HEK293 (cell line): Measurements from ENCODE around the gene DLX6.

Experiments
- CTCF ChIA-PET: fragments of 350-600 bp; formaldehyde crosslinking; extraction: SDS; loops from one replicate; lab custom pipeline; 2021; ENCODE audit warnings: antibody characterized with exemption; lab: Yijun Ruan, JAX
- POLR2A ChIA-PET: fragments of 300-600 bp; formaldehyde crosslinking; extraction: SDS; loops from one replicate; lab custom pipeline; 2020; ENCODE audit warnings: antibody characterized with exemption, inconsistent platforms; lab: Yijun Ruan, JAX
- H3K27ac ChIP-seq: fragments of 200-500 bp; sonication (Bioruptor generic); 2 replicates; pipeline ENCODE4 v1.5.1; 2014; ENCODE audit warnings: low read depth, low read length, control low read depth, inconsistent platforms; ENCODE audit errors: extremely low read depth
- H3K36me3 ChIP-seq, 2 experiments: fragments of 200-500 bp in 1 of 2; sonication (Bioruptor generic) in 1 of 2; 1 replicate in 1 of 2; 2 replicates in 1 of 2; pipeline ENCODE4 v1.5.1; 2014 to 2017; ENCODE audit warnings: inconsistent platforms in 2 of 2, low read length in 2 of 2; ENCODE audit not compliant: control insufficient read depth in 2 of 2, insufficient read depth in 1 of 2
- H3K4me1 ChIP-seq: fragments of 200-500 bp; sonication (Bioruptor generic); 2 replicates; pipeline ENCODE4 v1.5.1; 2014; ENCODE audit warnings: mild to moderate bottlenecking, low read length, inconsistent platforms; ENCODE audit not compliant: control insufficient read depth, insufficient read depth
- H3K4me3 ChIP-seq: 2 replicates; pipeline ENCODE4 v1.5.1; 2011; ENCODE audit warnings: low read depth, mild to moderate bottlenecking, control low read depth, low read length, moderate library complexity
- H3K9me3 ChIP-seq: fragments of 200-500 bp; sonication (Bioruptor generic); 2 replicates; pipeline ENCODE4 v1.5.1; 2014; ENCODE audit warnings: low read depth, low read length, inconsistent platforms; ENCODE audit not compliant: control insufficient read depth, insufficient read depth
- BCL11B ChIP-seq: fragments of 450-650 bp; formaldehyde crosslinking; IDR thresholded peaks from 2 replicates; pipeline ENCODE4 v1.5.1; 2016; ENCODE audit warnings: low read depth, missing biosample characterization, missing genetic modification characterization
- KLF1 ChIP-seq: fragments of 450-650 bp; formaldehyde crosslinking; IDR thresholded peaks from 2 replicates; pipeline ENCODE4 v1.5.1; 2016; ENCODE audit warnings: missing biosample characterization, missing genetic modification characterization
- KLF7 ChIP-seq: fragments of 450-650 bp; formaldehyde crosslinking; IDR thresholded peaks from 2 replicates; pipeline ENCODE4 v1.5.1; 2016; ENCODE audit warnings: missing biosample characterization, missing genetic modification characterization, borderline replicate concordance
- SP2 ChIP-seq: fragments of 450-650 bp; formaldehyde crosslinking; IDR thresholded peaks from 2 replicates; pipeline ENCODE4 v1.5.1; 2016; ENCODE audit warnings: missing biosample characterization, missing genetic modification characterization
- ZBTB26 ChIP-seq: fragments of 450-650 bp; formaldehyde crosslinking; optimal IDR thresholded peaks from 2 replicates; pipeline ENCODE3; 2016; ENCODE audit warnings: missing biosample characterization, mild to moderate bottlenecking, missing genetic modification characterization
- ZNF133 ChIP-seq: fragments of 450-650 bp; formaldehyde crosslinking; IDR thresholded peaks from 2 replicates; pipeline ENCODE4 v1.5.1; 2016; ENCODE audit warnings: missing biosample characterization, missing genetic modification characterization
- ZNF37A ChIP-seq: fragments of 450-650 bp; IDR thresholded peaks from 2 replicates; pipeline ENCODE4 v1.5.1; 2018; ENCODE audit warnings: missing biosample characterization, missing genetic modification characterization
- ZNF426 ChIP-seq: fragments of 450-650 bp; formaldehyde crosslinking; IDR thresholded peaks from 2 replicates; pipeline ENCODE4 v1.5.1; 2017; ENCODE audit warnings: missing biosample characterization, missing genetic modification characterization, mild to moderate bottlenecking, inconsistent platforms, moderate library complexity
- ZNF521 ChIP-seq: fragments of 450-650 bp; formaldehyde crosslinking; IDR thresholded peaks from 2 replicates; pipeline ENCODE4 v1.5.1; 2017; ENCODE audit warnings: missing biosample characterization, mild to moderate bottlenecking, missing genetic modification characterization
- ZNF561 ChIP-seq: fragments of 450-650 bp; IDR thresholded peaks from 2 replicates; pipeline ENCODE4 v1.5.1; 2018; ENCODE audit warnings: missing biosample characterization, missing genetic modification characterization, borderline replicate concordance
- ZNF707 ChIP-seq: fragments of 450-650 bp; formaldehyde crosslinking; IDR thresholded peaks from 2 replicates; pipeline ENCODE4 v1.5.1; 2016; ENCODE audit warnings: missing biosample characterization, missing genetic modification characterization
- ZNF768 ChIP-seq: fragments of 450-650 bp; formaldehyde crosslinking; IDR thresholded peaks from 2 replicates; pipeline ENCODE4 v1.5.1; 2018; ENCODE audit warnings: missing biosample characterization, mild to moderate bottlenecking, missing genetic modification characterization
- ZSCAN4 ChIP-seq: fragments of 450-650 bp; formaldehyde crosslinking; IDR thresholded peaks from 2 replicates; pipeline ENCODE4 v1.5.1; 2017; ENCODE audit warnings: missing biosample characterization, missing genetic modification characterization
- TF ChIP-seq, protein P1 (sequence below): fragments of 450-650 bp; formaldehyde crosslinking; IDR thresholded peaks from 2 replicates; pipeline ENCODE4 v1.5.1; 2016; ENCODE audit warnings: missing biosample characterization, missing genetic modification characterization
- TF ChIP-seq, protein P2 (sequence below): fragments of 450-650 bp; formaldehyde crosslinking; IDR thresholded peaks from 2 replicates; pipeline ENCODE4 v1.5.1; 2016; ENCODE audit warnings: missing biosample characterization, missing genetic modification characterization
- TF ChIP-seq, protein P3 (sequence below): fragments of 450-650 bp; IDR thresholded peaks from 2 replicates; pipeline ENCODE4 v1.5.1; 2018; ENCODE audit warnings: missing biosample characterization, missing genetic modification characterization
- TF ChIP-seq, protein P4 (sequence below): fragments of 450-650 bp; formaldehyde crosslinking; conservative IDR thresholded peaks from 2 replicates; pipeline ENCODE4 v1.5.1; 2016; ENCODE audit warnings: low read depth, missing biosample characterization, missing genetic modification characterization

DLX6 gene

DNA sequence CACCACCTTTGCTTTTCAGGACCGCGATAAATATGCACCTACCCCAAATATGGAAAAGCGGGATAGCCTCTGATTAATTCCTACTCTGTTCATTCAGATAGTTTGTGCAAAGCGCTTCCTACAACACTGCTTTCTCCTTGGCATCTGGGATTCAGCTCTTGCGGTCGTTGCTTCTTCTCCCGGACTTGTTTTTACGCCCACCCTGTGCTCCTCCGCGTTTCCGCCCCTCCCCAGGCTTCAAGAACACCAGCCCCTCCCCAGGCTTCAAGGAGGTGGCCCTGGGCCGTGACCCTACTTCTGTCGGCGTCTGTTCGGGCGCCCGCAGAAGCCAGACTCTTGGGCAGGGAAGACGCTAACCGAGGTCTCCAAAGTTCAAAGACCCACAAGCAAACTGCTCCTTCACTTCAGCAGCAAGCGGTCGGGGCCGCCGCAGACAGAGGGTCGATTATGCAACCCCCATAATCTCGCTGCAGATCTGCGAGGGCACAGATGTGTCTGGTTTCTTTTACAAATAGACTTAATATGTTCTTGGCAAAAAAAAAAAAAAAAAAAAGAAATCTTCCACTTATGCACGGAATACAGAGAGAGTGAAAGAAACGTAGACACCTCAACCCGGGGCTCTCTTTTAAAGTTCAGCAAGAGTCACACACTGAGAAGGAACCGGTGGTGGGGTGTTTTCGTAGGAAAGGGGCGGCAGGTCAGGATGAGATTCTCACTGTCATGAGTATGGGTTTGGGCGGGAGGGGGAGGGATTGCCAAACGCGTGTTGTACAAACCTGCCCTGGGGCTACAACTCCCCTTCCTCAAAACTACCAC is 17.3 kb downstream of the DLX6 start (continued):
- TF ChIP-seq, protein P1, sequence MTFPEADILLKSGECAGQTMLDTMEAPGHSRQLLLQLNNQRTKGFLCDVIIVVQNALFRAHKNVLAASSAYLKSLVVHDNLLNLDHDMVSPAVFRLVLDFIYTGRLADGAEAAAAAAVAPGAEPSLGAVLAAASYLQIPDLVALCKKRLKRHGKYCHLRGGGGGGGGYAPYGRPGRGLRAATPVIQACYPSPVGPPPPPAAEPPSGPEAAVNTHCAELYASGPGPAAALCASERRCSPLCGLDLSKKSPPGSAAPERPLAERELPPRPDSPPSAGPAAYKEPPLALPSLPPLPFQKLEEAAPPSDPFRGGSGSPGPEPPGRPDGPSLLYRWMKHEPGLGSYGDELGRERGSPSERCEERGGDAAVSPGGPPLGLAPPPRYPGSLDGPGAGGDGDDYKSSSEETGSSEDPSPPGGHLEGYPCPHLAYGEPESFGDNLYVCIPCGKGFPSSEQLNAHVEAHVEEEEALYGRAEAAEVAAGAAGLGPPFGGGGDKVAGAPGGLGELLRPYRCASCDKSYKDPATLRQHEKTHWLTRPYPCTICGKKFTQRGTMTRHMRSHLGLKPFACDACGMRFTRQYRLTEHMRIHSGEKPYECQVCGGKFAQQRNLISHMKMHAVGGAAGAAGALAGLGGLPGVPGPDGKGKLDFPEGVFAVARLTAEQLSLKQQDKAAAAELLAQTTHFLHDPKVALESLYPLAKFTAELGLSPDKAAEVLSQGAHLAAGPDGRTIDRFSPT (tag by site-specific recombination): no peak
- TF ChIP-seq ZNF768 (tag by site-specific recombination) (no peak), ZNF133 (no peak), KLF7 (tag by site-specific recombination) (no peak), ZNF426 (tag by site-specific recombination) (no peak), BCL11B (tag by site-specific recombination) (no peak), ZNF521 (tag by site-specific recombination) (no peak), ZNF707 (tag by site-specific recombination) (no peak), ZNF561 (tag by site-specific recombination) (no peak), KLF1 (no peak)
- TF ChIP-seq, protein P2, sequence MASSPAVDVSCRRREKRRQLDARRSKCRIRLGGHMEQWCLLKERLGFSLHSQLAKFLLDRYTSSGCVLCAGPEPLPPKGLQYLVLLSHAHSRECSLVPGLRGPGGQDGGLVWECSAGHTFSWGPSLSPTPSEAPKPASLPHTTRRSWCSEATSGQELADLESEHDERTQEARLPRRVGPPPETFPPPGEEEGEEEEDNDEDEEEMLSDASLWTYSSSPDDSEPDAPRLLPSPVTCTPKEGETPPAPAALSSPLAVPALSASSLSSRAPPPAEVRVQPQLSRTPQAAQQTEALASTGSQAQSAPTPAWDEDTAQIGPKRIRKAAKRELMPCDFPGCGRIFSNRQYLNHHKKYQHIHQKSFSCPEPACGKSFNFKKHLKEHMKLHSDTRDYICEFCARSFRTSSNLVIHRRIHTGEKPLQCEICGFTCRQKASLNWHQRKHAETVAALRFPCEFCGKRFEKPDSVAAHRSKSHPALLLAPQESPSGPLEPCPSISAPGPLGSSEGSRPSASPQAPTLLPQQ (tag by site-specific recombination): no peak

DNA sequence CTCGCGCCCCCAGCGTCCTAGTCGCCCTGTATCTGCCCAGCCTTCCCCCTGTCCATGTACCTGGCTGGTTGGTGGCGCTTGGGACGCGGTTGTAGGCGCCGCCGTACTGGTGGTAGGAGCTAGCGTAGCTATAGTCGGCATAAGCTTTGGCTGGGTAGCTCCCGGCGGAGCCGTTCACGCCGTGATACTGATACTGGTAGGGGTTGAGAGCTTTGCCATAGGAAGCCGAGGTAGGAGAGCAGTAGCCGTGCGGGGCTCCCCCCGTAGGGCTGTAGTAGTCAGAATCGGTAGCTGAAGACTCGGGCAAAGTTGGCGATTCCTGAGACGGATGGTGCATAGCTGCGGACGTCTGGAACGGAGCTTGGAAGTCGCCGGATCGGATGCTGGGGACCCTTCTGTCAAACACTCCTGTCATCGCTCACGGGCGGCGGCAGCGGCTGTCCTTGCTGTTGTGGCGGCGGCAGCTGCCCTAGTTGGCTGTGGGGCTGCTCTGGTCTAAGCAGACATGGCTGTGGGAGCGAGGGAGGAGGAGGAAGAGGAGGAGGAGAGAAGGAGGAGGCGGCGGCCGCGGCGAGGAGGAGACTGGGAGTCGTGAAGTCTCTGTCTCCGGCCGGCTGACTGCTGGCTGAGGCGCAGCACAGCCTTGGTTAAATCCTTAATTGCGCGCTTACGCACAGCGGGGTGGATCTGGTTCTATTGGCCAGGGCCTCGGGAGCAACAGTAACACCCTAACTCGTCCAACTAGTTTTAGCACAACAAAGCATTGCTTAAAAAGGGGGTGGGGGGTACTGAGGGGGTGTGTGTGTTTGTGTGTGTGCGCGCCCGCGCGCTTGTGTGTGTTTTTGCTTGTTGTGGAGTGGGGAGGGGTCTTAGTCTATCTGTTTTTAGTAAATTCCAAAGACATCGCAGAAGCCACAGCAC is 19.1 kb downstream of the DLX6 start, which contains the start of gene DLX5:
Gene DLX5, minus strand, starts transcription at position 623 of the 921 bp plus-strand sequence. Its CDS starts 208 bp downstream, at position 415.
- CTCF ChIA-PET: interaction anchor here (0.6 to 1.7 kb wide), 8 partner anchors 10 to 1109 kb away, joined by 3 to 6 read pairs (median 3); no protein-coding TSS in a partner anchor
- Histone ChIP-seq H3K4me3 (peak within 1 kb of the TSS; percentile 90), H3K27ac (peak within 1 kb of the TSS; percentile 79), H3K4me1 (no peaks in the 10 kb centered on the region; the same call in 1 of the 2 replicates), H3K9me3 (no peaks in the 10 kb centered on the region), H3K36me3 (peaks cover 0 to 3% of the 10 kb centered on the region in 2 experiments; a peak in 1 of 3 replicates)
- POLR2A ChIA-PET: interaction anchor here (0.6 to 1.6 kb wide), 3 partner anchors 9 to 962 kb away, joined by 3 to 13 read pairs (median 4); no protein-coding TSS in a partner anchor
- TF ChIP-seq, protein P3, sequence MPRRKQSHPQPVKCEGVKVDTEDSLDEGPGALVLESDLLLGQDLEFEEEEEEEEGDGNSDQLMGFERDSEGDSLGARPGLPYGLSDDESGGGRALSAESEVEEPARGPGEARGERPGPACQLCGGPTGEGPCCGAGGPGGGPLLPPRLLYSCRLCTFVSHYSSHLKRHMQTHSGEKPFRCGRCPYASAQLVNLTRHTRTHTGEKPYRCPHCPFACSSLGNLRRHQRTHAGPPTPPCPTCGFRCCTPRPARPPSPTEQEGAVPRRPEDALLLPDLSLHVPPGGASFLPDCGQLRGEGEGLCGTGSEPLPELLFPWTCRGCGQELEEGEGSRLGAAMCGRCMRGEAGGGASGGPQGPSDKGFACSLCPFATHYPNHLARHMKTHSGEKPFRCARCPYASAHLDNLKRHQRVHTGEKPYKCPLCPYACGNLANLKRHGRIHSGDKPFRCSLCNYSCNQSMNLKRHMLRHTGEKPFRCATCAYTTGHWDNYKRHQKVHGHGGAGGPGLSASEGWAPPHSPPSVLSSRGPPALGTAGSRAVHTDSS (tag by site-specific recombination): peak; percentile 88
- TF ChIP-seq ZSCAN4 (tag by site-specific recombination) (peak; percentile 43; the same call in 1 of the 2 replicates), SP2 (tag by site-specific recombination) (peak; percentile 38; the same call in 1 of the 2 replicates), ZNF37A (tag by site-specific recombination) (no peak), ZBTB26 (tag by site-specific recombination) (peak; percentile 45)
- TF ChIP-seq, protein P4, sequence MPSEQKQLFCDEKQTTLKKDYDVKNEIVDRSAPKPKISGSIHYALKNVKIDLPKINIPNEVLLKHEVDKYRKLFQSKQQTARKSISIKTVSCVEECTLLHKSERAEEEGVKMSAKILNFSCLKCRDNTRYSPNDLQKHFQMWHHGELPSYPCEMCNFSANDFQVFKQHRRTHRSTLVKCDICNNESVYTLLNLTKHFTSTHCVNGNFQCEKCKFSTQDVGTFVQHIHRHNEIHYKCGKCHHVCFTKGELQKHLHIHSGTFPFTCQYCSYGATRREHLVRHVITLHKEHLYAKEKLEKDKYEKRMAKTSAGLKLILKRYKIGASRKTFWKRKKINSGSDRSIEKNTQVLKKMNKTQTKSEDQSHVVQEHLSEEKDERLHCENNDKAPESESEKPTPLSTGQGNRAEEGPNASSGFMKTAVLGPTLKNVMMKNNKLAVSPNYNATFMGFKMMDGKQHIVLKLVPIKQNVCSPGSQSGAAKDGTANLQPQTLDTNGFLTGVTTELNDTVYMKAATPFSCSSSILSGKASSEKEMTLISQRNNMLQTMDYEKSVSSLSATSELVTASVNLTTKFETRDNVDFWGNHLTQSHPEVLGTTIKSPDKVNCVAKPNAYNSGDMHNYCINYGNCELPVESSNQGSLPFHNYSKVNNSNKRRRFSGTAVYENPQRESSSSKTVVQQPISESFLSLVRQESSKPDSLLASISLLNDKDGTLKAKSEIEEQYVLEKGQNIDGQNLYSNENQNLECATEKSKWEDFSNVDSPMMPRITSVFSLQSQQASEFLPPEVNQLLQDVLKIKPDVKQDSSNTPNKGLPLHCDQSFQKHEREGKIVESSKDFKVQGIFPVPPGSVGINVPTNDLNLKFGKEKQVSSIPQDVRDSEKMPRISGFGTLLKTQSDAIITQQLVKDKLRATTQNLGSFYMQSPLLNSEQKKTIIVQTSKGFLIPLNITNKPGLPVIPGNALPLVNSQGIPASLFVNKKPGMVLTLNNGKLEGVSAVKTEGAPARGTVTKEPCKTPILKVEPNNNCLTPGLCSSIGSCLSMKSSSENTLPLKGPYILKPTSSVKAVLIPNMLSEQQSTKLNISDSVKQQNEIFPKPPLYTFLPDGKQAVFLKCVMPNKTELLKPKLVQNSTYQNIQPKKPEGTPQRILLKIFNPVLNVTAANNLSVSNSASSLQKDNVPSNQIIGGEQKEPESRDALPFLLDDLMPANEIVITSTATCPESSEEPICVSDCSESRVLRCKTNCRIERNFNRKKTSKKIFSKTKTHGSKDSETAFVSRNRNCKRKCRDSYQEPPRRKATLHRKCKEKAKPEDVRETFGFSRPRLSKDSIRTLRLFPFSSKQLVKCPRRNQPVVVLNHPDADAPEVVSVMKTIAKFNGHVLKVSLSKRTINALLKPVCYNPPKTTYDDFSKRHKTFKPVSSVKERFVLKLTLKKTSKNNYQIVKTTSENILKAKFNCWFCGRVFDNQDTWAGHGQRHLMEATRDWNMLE: no peak
